Measurements from ENCODE around the gene CCDC92.
"Not testable (repeated sequence)": the region's sequence is repeated elsewhere in the genome, so short reads cannot be mapped to it uniquely, and the experiment has no call there.

The CCDC92 gene

GRCh38 chr12:123947531-123947930 lies 25.1 kb downstream of the CCDC92 start:
- not testable (repeated sequence) for DNase-seq

GRCh38 chr12:123946516-123947505 lies 25.8 kb downstream of the CCDC92 start:
- DNase-seq, result not testable (repeated sequence)

DNA sequence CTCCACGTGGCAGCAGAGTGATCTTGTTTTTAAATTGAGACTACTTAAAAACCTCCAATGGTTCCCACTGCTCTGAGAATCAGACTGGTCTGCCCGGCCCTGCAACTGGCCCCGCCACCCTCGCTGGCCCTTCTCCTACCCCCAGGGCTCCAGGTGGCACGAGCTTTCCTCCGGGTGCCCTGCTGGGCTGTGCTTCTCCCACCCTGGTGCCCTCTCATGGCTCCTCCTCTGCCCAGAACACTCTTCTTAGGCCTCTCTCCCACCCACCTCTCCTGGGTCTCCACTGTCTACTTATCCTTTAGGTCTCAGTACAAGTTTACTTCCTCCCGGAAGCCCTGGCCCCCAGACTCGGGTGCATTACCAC lies 26.5 kb downstream of the CCDC92 start:
- no peak for DNase-seq

GRCh38 chr12:123945287-123946151 lies 27.1 kb downstream of the CCDC92 start:
- no peak for DNase-seq

GRCh38 chr12:123944696-123945095 lies 27.9 kb downstream of the CCDC92 start:
- DNase-seq, result no peak

GRCh38 chr12:123943816-123944215 lies 28.8 kb downstream of the CCDC92 start:
- DNase-seq, result no peak

DNA sequence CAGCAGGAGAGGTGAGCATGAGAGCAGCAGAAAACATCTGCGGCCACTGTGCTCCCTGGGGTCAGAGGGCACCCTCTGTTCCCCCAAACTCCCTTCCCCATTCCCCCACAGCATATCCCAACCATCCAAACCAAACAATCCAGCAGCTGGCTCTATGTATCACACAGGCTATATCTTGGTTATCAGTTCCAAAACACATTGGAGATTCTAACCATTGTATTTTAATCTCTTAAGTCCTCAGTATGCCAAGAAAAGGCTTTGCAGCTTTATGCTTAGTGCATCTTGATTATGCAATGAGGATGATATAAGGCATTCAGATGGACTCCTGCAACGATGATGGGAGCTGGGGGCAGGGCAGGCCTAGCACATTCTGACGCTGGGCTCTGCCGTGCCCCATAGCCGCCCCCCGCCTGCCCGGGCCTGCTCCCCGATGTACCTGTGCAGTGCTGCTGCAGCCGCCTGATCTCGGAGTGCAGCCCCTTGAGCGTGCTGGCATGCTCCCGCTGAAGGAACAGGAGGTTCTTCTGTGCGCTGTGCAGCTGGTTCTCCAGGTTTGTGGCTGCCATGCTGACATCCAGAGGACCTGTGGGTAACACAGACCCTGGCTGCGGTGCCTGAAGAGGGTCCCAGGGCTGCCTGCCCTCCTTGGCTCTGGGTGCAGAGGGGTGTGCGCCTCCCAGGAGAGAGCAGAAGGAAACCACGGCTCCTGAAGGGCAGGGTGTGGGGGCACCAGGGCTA lies 29.6 kb downstream of the CCDC92 start:
- DNase-seq, result no peak

- DNase-seq, result no peak
Measured at GRCh38 chr12:123942238-123942653, 30.4 kb downstream of the CCDC92 start.

DNA sequence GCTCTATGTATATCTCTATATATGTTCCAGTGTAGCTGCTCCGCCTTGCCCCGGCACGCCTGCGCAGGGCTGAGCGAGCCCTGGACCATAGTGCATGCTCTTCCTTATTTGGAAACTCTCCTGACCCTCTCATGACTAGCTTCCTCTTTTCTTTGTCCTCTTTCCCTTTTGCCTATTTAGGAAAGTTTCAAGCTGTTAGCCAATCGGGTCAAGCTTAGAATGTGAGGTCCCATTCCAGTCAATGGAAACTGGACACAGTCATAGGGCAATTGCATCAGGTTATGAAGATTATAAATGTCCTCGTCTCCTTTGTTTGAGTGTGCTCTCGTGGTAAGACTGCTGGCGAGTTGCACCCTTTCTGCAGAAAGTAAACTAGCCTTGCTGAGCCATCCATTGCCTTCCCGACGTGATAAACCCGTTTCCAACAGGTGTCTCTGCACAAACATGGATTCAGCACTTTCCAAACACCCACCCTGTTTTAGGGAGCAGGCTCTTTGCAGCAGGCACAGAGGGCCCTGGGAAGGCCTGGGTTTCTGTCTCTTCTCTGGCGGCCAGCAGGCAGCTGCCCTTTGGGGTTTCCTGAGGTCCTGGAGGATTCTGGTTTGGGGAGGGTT lies 30.9 kb downstream of the CCDC92 start:
- DNase-seq, result no peak

DNA sequence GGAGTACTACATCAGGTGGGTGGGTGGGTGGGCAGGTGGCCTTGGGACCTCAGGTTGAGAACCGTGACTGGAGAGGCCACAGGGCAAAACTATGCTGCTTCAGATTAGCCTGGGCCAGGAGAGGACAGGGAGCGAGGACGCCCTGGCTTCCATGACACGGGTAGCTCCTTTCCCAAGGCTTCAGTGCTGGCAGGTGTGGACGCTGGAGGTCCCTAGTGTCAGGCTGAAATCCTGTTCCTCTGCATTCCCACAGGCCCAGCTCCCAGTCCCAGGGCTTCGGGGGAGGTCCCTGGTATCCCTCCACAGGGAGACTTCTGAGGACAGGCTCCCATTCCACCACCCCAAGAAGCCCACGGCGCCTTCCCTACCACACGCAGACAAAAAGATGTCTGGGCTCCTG lies 31.6 kb downstream of the CCDC92 start:
- DNase-seq, result no peak

- no peak for DNase-seq
Measured at GRCh38 chr12:123940627-123940966, 32.0 kb downstream of the CCDC92 start.

DNA sequence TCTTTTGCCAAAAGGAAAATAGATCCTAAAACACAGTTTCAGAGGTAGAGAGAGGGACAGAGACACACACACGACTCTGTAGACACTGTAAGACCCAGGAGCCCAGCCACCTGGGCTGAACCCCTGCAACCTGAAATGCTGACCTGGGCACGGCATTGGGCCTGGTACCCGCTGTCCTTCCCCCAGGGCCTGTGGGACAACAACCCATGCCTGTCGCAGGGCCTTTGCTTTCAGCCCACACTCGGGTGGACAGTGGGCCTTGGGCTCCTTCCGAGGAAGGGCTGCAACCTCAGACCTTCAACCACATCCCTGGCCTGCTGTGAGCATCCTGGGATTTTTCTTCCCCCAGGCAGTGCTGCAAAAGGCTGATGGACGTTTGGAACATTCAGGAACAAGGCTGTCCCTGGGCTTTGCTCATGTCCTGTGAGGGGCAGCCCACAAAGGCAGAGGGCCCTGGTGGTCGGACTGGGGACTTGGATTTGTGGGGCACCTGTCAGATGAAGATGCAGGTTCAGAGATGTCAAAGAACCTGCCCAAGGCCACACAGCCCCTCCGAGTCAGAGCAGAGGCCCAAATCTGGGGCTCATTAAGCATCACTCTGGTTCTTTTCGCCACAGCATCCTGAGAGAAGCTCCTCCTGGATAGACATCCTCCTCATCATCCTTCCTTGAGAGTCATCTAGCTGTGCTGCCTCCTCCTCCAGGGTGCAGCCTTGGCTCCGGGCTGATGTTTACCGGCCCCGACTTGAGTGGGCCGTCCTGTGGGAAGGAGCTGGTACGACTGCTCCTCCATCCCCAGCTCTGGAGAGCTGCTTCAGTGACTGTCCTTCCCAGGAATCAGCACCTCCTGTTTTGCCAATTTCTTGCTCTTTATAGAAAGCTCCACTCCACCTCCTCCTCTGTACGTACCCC lies 32.7 kb downstream of the CCDC92 start:
- DNase-seq, result no peak

DNA sequence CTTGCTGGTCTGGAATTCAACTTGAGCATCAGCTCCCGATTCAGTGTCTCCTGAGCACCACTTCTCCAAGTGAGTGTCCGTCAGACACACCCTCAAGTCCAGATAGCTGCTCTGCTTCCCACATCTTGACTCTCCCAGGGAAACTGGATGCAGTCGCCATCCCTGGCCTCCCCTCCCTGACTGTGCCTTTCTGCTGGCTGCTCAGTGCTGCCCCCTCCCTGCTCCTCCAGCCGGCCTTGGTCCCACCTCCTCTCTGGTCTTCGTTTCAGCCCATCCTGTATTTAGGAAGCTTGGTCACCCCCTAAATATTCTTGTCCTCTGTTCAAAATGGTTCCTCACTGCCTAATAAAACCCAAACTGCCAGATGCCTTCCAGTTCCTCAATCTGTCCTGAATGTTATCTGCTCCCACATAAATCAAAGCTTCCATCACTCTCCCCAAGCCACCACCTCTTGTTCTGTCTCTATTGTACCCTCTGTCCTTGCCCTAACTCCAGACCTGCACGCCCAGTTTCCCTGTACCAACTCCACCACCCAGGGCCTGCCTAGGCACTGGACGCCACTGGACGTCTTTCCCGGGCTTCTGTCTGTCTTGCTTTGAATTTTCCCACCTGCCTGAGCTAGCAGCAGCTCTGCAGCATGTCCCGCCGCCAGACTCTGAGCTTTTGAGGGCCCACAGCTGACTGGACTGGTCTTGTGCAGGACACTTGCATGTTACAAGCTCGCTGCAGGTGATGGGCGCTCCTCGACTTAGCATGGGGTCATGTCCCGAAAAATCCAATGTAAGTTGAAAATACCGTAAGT lies 33.8 kb downstream of the CCDC92 start:
- no peak for DNase-seq

DNA sequence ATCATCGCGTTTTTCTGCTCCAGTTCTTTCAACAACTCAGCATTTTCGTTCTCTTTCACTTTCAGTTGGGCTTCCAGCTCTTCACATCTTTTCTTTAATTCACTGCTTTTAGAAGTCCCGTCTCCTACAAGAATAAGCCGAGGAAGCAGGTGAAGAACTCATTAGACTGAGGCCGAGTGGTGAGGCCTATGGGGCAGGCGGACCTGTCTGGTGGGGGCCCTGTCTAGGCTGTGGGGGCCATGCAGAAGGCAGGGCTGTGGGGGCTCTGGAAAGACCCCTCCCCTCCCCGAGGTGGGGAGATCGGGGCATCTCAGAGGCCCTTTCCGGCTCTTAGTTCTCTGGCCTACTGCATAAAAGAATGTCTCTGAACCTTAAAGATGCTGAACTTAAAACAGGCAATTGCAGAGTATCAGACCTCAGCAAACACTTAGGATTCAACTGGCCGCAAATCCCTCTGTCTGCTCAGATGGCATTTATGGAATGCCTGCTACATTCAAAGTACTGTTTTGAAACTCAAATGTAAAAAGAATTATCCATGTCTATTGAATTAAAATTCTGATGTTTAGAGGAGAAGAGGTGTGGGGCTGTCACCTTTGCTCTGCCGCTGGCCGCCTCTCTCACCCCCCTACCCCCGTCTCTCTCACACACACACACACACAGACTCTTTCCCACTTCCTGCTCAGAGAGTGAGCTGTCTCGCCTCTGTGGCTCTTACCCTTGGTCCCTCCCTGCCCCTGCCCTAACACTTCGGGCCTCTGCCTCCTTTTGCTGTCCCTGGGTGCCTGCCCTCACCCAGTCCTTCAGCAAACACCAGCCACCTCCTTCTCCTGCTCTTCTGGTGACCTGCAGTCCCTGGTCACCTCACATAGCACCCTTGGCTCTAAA lies 34.7 kb downstream of the CCDC92 start:
- no peak for DNase-seq

DNA sequence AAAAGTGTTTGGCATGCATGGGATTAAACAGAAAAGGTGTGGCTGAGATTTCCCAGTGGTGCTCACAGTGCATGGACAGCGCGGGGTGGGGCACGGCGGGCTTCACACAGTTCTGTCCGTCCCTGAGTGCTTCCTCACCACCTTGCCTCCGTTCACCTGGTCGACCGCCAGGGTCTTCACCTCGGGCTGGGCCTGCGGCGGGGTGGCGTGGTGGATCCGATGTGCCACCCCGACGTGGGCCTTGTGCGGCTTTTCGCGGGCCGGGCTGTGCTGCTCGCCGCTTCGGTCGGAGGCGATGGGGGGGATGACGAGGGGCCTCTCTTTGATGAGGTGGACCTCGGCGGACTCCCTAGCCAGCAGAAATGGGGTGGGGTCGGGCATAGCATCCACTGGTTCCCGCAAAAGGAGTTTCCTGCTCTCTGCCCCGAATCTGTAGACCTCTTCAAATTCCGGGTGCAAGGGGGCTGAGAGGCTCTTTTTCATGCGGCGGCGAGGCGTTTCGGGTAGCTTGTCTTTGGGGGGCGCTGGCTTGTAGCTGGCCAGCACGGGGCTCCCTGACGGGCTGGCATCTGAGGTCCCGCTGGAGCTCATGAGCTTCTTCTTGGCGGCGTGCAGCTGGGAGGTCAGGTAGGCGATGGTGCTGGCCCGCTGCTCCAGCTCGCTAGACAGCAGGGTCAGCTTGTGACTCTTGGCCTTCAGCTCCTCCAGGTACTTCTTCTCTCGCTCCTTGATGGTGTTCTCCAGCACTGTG lies 35.5 kb downstream of the CCDC92 start:
- no peak for DNase-seq

DNA sequence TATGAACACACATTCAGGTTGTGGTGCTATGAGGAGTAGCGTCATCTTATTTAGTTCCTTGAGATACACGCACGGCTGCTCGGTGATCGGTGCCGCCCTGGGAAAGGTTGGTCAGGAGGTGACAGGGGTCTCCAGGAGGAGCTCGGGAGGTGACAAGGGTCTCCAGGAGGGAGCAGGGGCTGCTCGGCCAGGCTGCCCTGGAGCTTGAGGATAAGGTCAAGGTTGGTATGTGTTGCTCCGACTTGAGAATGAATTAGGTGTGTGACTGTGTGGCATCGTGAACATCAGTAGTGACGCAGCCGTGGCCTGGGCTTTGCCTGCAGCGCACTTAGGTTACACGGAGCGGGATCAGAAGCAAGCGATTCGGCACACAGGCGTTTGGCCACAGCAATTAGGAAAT lies 36.2 kb downstream of the CCDC92 start:
- no peak for DNase-seq

DNA sequence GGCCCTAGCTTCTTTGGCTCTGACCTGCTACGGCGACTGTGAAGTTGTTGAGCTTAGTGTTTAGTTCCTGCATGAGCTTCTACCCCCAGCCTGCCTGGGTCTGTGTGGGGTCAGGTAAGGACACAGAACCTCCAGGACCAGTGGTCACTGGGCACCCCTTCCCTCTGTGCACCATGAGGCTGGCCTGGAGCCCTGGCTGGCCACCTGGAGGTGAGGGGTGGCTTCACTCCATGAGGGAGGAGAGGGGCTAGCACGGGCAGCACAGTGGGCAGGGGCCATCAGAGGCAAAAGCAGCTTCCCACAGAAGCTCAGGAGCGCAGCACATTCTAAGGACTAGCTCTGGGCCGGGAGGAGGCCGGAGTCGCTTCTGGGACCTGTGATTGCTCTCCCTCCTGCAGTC lies 36.7 kb downstream of the CCDC92 start:
- no peak for DNase-seq

DNA sequence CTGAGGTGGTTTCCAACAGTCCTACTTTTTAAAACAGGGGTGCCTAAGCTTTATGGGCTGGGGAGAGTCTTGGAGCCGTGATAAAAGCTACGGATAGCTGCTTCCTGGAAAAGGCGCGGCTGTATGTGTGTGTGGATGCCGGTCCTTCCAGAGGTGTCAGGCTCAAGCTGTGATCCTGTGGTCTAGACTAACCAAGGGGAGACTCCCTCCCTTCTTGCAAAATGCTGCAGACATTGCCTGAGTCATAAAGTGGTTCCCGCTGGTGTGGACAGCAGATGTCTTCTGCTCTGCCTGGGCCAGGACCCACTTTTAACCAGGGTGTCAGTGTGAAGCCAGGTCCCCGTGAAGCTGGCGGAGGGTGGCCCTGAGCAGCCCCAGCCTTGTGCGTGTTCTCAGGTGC lies 37.8 kb downstream of the CCDC92 start:
- DNase-seq, result no peak

Measured in SIG-M5 (cell line).